Neural progenitor cell (in vitro differentiated cells): ENCODE results near the gene UBFD1.

Experiments used
- CTCF ChIP-seq: fragments of 200-600 bp; sonication (generic); IDR thresholded peaks from 2 replicates; pipeline ENCODE4 v1.5.1; 2017; ENCODE audit warnings: antibody characterized with exemption, mild to moderate bottlenecking
- EZH2 ChIP-seq: fragments of 200-600 bp; sonication (generic); IDR thresholded peaks from 2 replicates; pipeline ENCODE4 v1.6.1; 2017; ENCODE audit warnings: antibody characterized with exemption, mild to moderate bottlenecking, moderate library complexity
- EZH2phosphoT487 ChIP-seq: fragments of 200-600 bp; sonication (generic); IDR thresholded peaks from 2 replicates; pipeline ENCODE4 v1.6.1; 2017; ENCODE audit warnings: antibody characterized with exemption

GRCh38 chr16:23511731-23512130 lies 45.8 kb upstream of the UBFD1 start:
- no peak for TF ChIP-seq CTCF
- TF ChIP-seq EZH2, result no peak
- no peak for TF ChIP-seq EZH2phosphoT487
